NCI-H748 treated with DMSO at 0.1 percent for 48 hours (cell line): Measurements from ENCODE around the gene VLDLR.
A peak's percentile ranks its signal among the peaks of the same experiment; 100 is the strongest.

ENCODE experiments used
- DNase-seq: peaks from one replicate; lab custom pipeline; 2025; lab: John Stamatoyannopoulos, UW

Gene VLDLR

DNA sequence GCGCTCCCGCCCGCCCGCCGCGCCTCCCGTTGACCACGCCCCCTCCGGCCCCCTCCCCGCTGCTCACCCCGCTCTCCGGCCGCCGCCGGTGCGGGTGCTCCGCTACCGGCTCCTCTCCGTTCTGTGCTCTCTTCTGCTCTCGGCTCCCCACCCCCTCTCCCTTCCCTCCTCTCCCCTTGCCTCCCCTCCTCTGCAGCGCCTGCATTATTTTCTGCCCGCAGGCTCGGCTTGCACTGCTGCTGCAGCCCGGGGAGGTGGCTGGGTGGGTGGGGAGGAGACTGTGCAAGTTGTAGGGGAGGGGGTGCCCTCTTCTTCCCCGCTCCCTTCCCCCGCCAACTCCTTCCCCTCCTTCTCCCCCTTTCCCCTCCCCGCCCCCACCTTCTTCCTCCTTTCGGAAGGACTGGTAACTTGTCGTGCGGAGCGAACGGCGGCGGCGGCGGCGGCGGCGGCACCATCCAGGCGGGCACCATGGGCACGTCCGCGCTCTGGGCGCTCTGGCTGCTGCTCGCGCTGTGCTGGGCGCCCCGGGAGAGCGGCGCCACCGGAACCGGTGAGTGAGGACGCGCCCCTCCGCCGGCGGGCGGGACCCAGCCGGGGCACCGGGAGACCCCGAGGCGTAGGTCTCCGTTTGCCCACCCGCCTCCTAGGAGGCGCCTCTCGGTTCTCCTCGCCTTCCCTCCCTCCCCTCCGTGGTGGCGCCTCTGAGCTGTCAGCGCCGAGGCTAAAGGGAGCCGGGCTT is at the start of gene VLDLR:
VLDLR (plus strand) TSS at position 66 of the 739 bp plus-strand sequence; CDS start at position 469, 403 bp downstream.
- DNase-seq = peak; percentile 64

GRCh38 chr9:2574203-2574602 is 47.4 kb upstream of the VLDLR start:
- no peak for DNase-seq

- peak; percentile 62 for DNase-seq
These were observed 45.0 kb upstream of the VLDLR start for GRCh38 chr9:2576631-2577030.

GRCh38 chr9:2583308-2584013 is 38.1 kb upstream of the VLDLR start:
- DNase-seq = no peak

- DNase-seq = no peak
These were observed 29.6 kb upstream of the VLDLR start for GRCh38 chr9:2591967-2592366.

GRCh38 chr9:2593744-2594143 is 27.8 kb upstream of the VLDLR start:
- no peak for DNase-seq

- peak; percentile 81 for DNase-seq
These were observed 25.6 kb upstream of the VLDLR start for GRCh38 chr9:2595973-2596372.

DNA sequence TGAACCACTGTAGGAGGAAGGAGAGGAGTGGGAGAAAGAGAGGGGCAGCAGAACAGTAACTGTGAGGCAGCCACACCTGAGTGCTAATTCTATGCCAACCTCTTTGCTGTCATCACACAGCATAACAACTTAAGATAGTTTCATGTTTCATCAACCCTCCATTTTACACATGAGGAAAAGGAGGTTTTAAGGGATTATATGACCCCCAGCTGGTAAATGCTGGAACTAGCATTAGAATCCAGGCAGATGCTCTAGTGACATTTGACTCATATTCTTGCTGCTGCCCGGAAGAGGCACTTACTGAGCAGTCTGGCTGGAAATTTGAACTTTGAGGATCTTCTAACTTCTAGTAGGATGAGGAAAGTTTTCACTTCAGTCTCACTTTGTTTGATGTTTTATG is 24.1 kb upstream of the VLDLR start:
- DNase-seq = no peak

- no peak for DNase-seq
These were observed 21.7 kb upstream of the VLDLR start for GRCh38 chr9:2599896-2600295.

- no peak for DNase-seq
These were observed 21.3 kb upstream of the VLDLR start for GRCh38 chr9:2600307-2600706.

- DNase-seq = no peak
These were observed 19.7 kb upstream of the VLDLR start for GRCh38 chr9:2601785-2602378.

DNA sequence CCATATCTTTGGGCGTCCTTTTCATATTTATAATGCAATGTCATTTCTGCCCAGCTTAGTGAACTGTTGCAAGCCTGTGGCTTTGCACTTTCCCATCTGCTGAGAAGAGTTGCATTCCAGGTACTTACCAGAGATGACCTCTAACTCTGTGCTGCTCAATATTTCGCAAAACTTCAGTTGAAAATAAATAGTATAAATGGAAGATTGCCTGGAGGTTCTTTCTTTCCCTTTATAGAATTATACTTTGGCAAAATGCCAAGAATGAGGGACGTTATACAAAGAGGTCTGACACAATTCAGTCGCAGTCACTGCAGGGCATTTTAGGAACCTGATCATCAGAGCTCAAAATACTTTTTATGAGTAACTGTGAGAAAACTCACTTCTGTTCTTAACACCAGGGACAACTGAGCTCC is 18.9 kb upstream of the VLDLR start:
- DNase-seq = peak; percentile 52

- DNase-seq = no peak
These were observed 18.0 kb upstream of the VLDLR start for GRCh38 chr9:2603621-2604020.

- no peak for DNase-seq
These were observed 16.3 kb upstream of the VLDLR start for GRCh38 chr9:2605246-2605645.

GRCh38 chr9:2608276-2608675 is 13.3 kb upstream of the VLDLR start:
- no peak for DNase-seq

GRCh38 chr9:2610985-2611384 is 10.6 kb upstream of the VLDLR start:
- DNase-seq = no peak

DNA sequence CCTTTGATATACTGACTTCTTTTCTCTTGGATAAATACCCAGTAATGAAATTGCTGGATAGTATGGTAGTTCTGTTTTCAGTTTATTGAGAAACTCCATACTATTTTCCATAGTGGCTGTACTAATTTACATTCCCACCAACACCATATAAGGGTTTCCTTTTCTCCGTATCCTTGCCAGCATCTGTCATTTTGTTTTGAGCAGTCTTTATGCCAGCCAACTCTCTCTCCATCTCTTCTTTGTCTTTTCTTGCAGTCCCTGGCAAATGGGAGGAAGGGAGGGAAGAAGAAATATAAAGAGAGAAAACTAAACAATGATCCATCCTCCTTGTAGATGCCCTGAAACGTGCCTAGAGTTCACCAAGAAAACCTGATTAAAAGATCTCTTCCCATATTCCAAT is 9.6 kb upstream of the VLDLR start:
- DNase-seq = no peak

DNA sequence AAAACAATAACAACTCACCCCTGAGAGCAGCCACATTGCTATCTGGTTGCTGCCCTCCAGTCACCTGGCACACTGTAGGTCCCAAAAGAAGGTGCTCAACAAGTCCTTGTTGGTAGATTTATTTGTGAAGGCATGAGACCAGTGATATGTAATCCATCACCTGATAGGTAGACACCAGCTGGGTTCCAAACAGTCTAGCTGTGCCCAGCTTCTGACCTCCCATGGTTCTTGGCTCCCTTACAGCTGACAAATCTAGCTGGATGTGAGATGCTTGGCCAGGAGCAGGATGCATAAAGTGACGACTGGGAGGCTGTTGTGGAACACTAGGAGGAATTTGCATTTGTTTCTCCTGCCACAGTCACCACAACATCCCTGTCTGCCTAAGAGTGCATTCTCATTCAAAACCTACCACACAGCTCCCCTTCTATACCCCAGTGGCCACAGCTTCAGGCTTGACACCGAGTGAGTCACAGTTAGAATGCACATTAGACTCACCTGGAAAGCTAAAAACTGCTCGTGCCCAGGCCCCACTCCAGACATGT is 7.8 kb upstream of the VLDLR start:
- no peak for DNase-seq

DNA sequence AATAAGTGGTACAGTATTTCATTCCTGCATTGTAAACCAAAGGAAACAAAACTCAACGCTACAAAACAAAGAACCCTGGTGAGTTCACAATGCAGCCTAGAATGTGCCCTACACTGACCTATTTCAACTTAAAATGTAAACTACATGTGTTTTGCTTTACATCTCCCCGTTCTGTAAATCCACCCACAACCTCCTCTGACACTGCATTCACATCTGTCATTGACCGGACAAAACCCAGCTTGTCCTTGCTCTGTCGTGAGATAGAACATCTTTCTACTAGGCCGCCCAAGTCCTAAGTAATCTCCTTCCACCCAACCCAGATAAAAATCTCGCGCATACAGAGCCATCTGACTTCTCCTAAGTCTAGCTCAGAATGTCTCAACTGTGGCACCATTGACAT is 6.1 kb upstream of the VLDLR start:
- no peak for DNase-seq

- DNase-seq = no peak
These were observed 4.8 kb upstream of the VLDLR start for GRCh38 chr9:2616692-2617377.

DNA sequence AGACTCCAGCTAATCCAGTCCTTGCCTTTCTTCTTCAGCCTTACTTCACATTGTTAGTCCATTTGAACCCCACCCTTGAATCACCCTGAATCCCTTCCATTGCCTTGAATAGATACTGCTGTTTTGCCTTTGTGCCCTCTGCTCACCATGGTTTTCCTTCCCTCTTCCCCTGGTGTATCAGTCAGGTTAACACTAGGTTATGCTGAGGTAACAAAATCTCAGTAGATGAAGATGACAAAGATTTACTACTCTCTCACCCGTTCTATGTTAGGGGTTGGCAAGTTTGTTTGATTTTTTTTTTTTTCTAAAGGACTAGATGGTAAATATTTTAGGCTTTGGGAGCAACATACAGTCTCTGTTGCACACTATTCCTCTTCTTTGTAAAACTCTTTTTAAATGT is 3.3 kb upstream of the VLDLR start:
- DNase-seq = no peak
